ENCODE measurements around the gene ARHGAP1.

DNA sequence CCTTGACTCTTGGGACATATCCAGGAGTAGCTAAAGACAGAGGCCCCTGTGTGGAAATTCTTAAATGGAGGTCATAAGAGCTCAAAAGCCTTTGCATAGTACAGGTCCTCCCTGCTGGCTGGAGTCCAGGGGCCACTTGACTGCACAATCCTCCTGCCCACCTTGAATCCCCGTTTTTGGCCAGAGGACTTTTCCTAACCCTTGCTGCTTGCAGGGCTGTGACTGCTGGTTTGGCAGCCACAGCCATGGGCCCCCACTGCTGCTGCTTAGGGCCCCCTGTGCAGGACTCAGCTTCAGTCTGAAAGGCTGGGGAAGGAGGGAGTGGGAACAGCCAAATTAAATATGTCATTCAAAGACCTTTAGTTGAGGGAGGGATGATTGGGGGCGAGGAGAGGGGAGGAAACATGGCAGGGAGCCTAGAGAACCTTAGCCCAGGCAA is 33.4 kb downstream of the ARHGAP1 start:
- TF ChIP-seq EZH2 (IDR thresholded peaks at IDR 0.05; ENCODE audit: insufficient read depth, poor library complexity, severe bottlenecking) (no peak), EZH2phosphoT487 (IDR thresholded peaks at IDR 0.05; ENCODE audit: insufficient read depth, low read depth) (no peak)

All from GM23248 (cell line).